SK-N-SH treated with all-trans-retinoic acid at 6 μM for 48 hours (cell line): ENCODE data around the gene NME9.

Experiments used
- ATAC-seq: fragments of 200-7000 bp; cut with Tn5 transposase; 3 replicates; pipeline ENCODE4 v1.9.1; 2020; ENCODE audit warnings: mild to moderate bottlenecking, moderate library complexity
- ARNTL ChIP-seq: fragments of 450-650 bp; formaldehyde crosslinking; IDR thresholded peaks from 2 replicates; pipeline ENCODE4 v1.5.0; 2020; ENCODE audit warnings: low read depth, mild to moderate bottlenecking, moderate library complexity, borderline replicate concordance
- BACH2 ChIP-seq: fragments of 250-450 bp; sonication (Bioruptor Pico); IDR thresholded peaks from 2 replicates; pipeline ENCODE4 v1.9.0; 2021; ENCODE audit warnings: mild to moderate bottlenecking, borderline replicate concordance
- CREB5 ChIP-seq: fragments of 250-450 bp; sonication (Bioruptor Pico); IDR thresholded peaks from 2 replicates; pipeline ENCODE4 v1.5.1; 2020; ENCODE audit warnings: low read depth, mild to moderate bottlenecking, moderate library complexity
- CSDC2 ChIP-seq: fragments of 250-450 bp; sonication (Bioruptor Pico); IDR thresholded peaks from 2 replicates; pipeline ENCODE4 v1.5.0; 2020; ENCODE audit warnings: mild to moderate bottlenecking, moderate library complexity
- CSRNP3 ChIP-seq: fragments of 250-450 bp; sonication (Bioruptor Pico); IDR thresholded peaks from 2 replicates; pipeline ENCODE4 v1.5.1; 2021; ENCODE audit warnings: mild to moderate bottlenecking, moderate library complexity
- ESRRG ChIP-seq: fragments of 250-450 bp; sonication (Bioruptor Pico); IDR thresholded peaks from 2 replicates; pipeline ENCODE4 v1.6.1; 2021; ENCODE audit warnings: mild to moderate bottlenecking
- GLIS3 ChIP-seq: fragments of 250-450 bp; sonication (Bioruptor Pico); IDR thresholded peaks from 2 replicates; pipeline ENCODE4 v1.5.0; 2020; ENCODE audit warnings: mild to moderate bottlenecking, moderate library complexity
- ISL1 ChIP-seq: fragments of 250-450 bp; sonication (Bioruptor Pico); IDR thresholded peaks from 2 replicates; pipeline ENCODE4 v2.1.2; 2022; ENCODE audit warnings: mild to moderate bottlenecking, moderate library complexity
- PATZ1 ChIP-seq: fragments of 250-450 bp; sonication (Bioruptor Pico); IDR thresholded peaks from 2 replicates; pipeline ENCODE4 v1.8.0; 2020; ENCODE audit warnings: mild to moderate bottlenecking, moderate library complexity, borderline replicate concordance
- POU6F1 ChIP-seq: fragments of 250-450 bp; sonication (Bioruptor Pico); IDR thresholded peaks from 2 replicates; pipeline ENCODE4 v1.8.0; 2021; ENCODE audit warnings: low read depth, mild to moderate bottlenecking, moderate library complexity, borderline replicate concordance
- PPARA ChIP-seq: fragments of 250-450 bp; sonication (Bioruptor Pico); IDR thresholded peaks from 2 replicates; pipeline ENCODE4 v1.5.0; 2020; ENCODE audit warnings: mild to moderate bottlenecking, borderline replicate concordance
- RARB ChIP-seq: fragments of 250-450 bp; sonication (Bioruptor Pico); IDR thresholded peaks from 2 replicates; pipeline ENCODE4 v1.8.0; 2021; ENCODE audit warnings: mild to moderate bottlenecking, moderate library complexity
- SNAI2 ChIP-seq: fragments of 250-450 bp; sonication (Bioruptor Pico); IDR thresholded peaks from 2 replicates; pipeline ENCODE4 v1.5.0; 2020; ENCODE audit warnings: mild to moderate bottlenecking, moderate library complexity
- TCF4 ChIP-seq: fragments of 250-450 bp; sonication (Bioruptor Pico); IDR thresholded peaks from 2 replicates; pipeline ENCODE4 v1.8.0; 2021; ENCODE audit warnings: mild to moderate bottlenecking, moderate library complexity, borderline replicate concordance
- TOX ChIP-seq: fragments of 250-450 bp; sonication (Bioruptor Pico); IDR thresholded peaks from 2 replicates; pipeline ENCODE4 v1.8.0; 2021; ENCODE audit warnings: mild to moderate bottlenecking, moderate library complexity, borderline replicate concordance
- ZC3H10 ChIP-seq: fragments of 250-450 bp; sonication (Bioruptor Pico); IDR thresholded peaks from 2 replicates; pipeline ENCODE4 v1.5.1; 2021; ENCODE audit warnings: mild to moderate bottlenecking, moderate library complexity
- ZFP3 ChIP-seq: fragments of 250-450 bp; sonication (Bioruptor Pico); IDR thresholded peaks from 2 replicates; pipeline ENCODE4 v1.5.0; 2020; ENCODE audit warnings: mild to moderate bottlenecking, moderate library complexity
- ZFP30 ChIP-seq: fragments of 450-650 bp; formaldehyde crosslinking; IDR thresholded peaks from 2 replicates; pipeline ENCODE4 v1.5.0; 2022; ENCODE audit warnings: mild to moderate bottlenecking, moderate library complexity
- TF ChIP-seq, protein P1 (sequence below): fragments of 250-450 bp; sonication (Bioruptor Pico); IDR thresholded peaks from 2 replicates; pipeline ENCODE4 v1.5.0; 2020; ENCODE audit warnings: mild to moderate bottlenecking, moderate library complexity

The NME9 gene

GRCh38 chr3:138373087-138373735 lies 43.6 kb upstream of the NME9 start:
- ATAC-seq, result no peak
- TF ChIP-seq ESRRG (CRISPR knock-in tag) (no peak), ZFP3 (no peak), ARNTL (CRISPR knock-in tag) (no peak), SNAI2 (CRISPR knock-in tag) (no peak), BACH2 (no peak), ZC3H10 (CRISPR knock-in tag) (no peak), ISL1 (CRISPR knock-in tag) (no peak), RARB (no peak), CSRNP3 (CRISPR knock-in tag) (no peak), CREB5 (CRISPR knock-in tag) (no peak), TCF4 (CRISPR knock-in tag) (no peak), PPARA (CRISPR knock-in tag) (no peak), GLIS3 (CRISPR knock-in tag) (no peak), PATZ1 (CRISPR knock-in tag) (no peak), TOX (no peak), CSDC2 (CRISPR knock-in tag) (no peak)
- TF ChIP-seq, protein P1, sequence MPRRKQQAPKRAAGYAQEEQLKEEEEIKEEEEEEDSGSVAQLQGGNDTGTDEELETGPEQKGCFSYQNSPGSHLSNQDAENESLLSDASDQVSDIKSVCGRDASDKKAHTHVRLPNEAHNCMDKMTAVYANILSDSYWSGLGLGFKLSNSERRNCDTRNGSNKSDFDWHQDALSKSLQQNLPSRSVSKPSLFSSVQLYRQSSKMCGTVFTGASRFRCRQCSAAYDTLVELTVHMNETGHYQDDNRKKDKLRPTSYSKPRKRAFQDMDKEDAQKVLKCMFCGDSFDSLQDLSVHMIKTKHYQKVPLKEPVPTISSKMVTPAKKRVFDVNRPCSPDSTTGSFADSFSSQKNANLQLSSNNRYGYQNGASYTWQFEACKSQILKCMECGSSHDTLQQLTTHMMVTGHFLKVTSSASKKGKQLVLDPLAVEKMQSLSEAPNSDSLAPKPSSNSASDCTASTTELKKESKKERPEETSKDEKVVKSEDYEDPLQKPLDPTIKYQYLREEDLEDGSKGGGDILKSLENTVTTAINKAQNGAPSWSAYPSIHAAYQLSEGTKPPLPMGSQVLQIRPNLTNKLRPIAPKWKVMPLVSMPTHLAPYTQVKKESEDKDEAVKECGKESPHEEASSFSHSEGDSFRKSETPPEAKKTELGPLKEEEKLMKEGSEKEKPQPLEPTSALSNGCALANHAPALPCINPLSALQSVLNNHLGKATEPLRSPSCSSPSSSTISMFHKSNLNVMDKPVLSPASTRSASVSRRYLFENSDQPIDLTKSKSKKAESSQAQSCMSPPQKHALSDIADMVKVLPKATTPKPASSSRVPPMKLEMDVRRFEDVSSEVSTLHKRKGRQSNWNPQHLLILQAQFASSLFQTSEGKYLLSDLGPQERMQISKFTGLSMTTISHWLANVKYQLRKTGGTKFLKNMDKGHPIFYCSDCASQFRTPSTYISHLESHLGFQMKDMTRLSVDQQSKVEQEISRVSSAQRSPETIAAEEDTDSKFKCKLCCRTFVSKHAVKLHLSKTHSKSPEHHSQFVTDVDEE (CRISPR knock-in tag), result no peak
- TF ChIP-seq, all 23 proteins: peak for 0

GRCh38 chr3:138371070-138371965 lies 41.7 kb upstream of the NME9 start:
- ATAC-seq, result no peak
- TF ChIP-seq ZC3H10 (CRISPR knock-in tag), result no peak
- TF ChIP-seq CSDC2 (CRISPR knock-in tag), result no peak
- no peak for TF ChIP-seq ZFP3
- TF ChIP-seq CREB5 (CRISPR knock-in tag), result no peak
- no peak for TF ChIP-seq PATZ1 (CRISPR knock-in tag)
- no peak for TF ChIP-seq GLIS3 (CRISPR knock-in tag)
- no peak for TF ChIP-seq RARB
- TF ChIP-seq SNAI2 (CRISPR knock-in tag), result no peak
- TF ChIP-seq BACH2, result no peak
- no peak for TF ChIP-seq CSRNP3 (CRISPR knock-in tag)
- TF ChIP-seq ZFP30 (CRISPR knock-in tag), result no peak
- no peak for TF ChIP-seq ESRRG (CRISPR knock-in tag)
- no peak for TF ChIP-seq POU6F1 (CRISPR knock-in tag)
